GM12892 (cell line): ENCODE measurements around the gene AACS.

Experiments used
- POLR2A ChIP-seq: IDR thresholded peaks from 2 replicates; pipeline ENCODE4 v1.6.1; 2011; ENCODE audit warnings: low read depth, low read length, control low read depth
- TAF1 ChIP-seq: IDR thresholded peaks from 2 replicates; pipeline ENCODE4 v1.6.1; 2011; ENCODE audit warnings: low read depth, mild to moderate bottlenecking, control low read depth, low read length, borderline replicate concordance

- TF ChIP-seq POLR2A (no peak), TAF1 (no peak)
These were observed 95.2 kb downstream of the AACS start for GRCh38 chr12:125160281-125160955.
